ENCODE results near the gene COL9A3.

DNA sequence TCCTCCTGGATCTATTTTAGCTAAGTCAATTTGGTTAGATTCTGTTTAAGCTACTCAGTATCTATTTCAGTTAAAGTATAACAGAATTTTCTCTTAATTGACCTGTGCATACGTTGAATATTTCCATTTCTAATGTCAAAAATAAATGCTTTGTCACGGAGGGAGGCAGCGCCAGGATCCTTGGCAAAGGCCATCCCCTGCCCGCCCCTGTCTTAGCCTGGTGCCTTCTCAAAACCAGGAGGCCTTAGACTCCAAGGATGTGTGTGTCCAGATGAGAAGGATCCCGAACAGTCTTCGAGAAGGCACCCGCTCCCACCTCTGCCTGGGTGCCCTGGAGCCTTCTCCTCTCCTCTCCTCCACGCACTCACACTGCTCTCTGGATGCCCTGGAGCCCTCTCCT, 22.4 kb downstream of the COL9A3 start:
- no peak for TF ChIP-seq EZH2phosphoT487 (conservative IDR thresholded peaks at IDR 0.05; ENCODE audit: low read length)
- no peak for TF ChIP-seq CTCF (IDR thresholded peaks at IDR 0.05; ENCODE audit: insufficient read depth, low read length, poor library complexity, severe bottlenecking)

Measured in SU-DHL-6 (cell line).